ENCODE measurements around the gene TCFL5.
A peak's percentile ranks its signal among the peaks of the same experiment; 100 is the strongest.

Gene TCFL5

DNA sequence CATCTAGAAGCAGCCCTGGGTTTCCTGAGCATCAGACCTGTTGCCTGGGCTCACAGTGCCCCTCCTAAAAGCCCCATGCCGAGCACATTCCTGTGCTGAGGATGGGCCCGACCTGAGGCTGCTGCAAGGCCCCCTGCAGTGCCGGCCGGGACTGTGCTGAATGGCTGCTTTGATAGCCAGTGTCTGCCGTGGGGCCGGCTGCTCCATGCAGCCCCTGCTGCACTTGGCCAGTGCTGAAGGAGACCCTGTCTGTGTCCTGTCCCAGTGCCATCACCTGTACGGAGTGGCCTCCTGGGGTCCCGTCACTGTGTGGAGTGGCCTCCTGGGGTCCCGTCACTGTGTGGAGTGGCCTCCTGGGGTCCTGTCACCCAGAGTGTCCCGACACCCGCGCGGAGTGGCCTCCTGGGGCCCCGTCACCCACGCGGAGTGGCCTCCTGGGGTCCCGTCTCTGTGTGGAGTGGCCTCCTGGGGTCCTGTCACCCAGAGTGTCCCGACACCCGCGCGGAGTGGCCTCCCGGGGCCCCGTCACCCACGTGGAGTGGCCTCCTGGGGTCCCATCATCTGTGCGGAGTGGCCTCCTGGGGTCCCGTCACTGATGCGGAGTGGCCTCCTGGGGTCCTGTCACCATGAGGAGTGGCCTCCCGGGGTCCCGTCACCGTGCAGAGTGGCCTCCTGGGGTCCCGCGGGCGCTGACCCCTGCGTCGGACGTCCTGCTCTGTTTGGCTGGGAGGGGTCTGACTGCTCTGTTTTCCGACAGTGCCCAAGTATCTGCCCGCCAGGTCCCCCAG lies 37.7 kb downstream of the TCFL5 start:
- no peak for DNase-seq (ENCODE audit: low read depth in 3 of 3)

- DNase-seq (ENCODE audit: low read depth in 3 of 3): peak in 1 of 3 experiments; percentile 46
These were observed 38.6 kb downstream of the TCFL5 start for GRCh38 chr20:62822788-62823651.

- DNase-seq (ENCODE audit: low read depth in 3 of 3): no peak
These were observed 39.3 kb downstream of the TCFL5 start for GRCh38 chr20:62822239-62822787.

GRCh38 chr20:62821726-62822210 lies 39.9 kb downstream of the TCFL5 start:
- no peak for DNase-seq (ENCODE audit: low read depth in 3 of 3)

- no peak for DNase-seq (ENCODE audit: low read depth in 3 of 3)
These were observed 40.5 kb downstream of the TCFL5 start for GRCh38 chr20:62820962-62821725.

- no peak for DNase-seq (ENCODE audit: low read depth in 3 of 3)
These were observed 41.2 kb downstream of the TCFL5 start for GRCh38 chr20:62820208-62820961.

- DNase-seq (ENCODE audit: low read depth in 3 of 3): no peak
These were observed 42.0 kb downstream of the TCFL5 start for GRCh38 chr20:62819494-62820174.

GRCh38 chr20:62818592-62819493 lies 42.8 kb downstream of the TCFL5 start:
- DNase-seq (ENCODE audit: low read depth in 3 of 3): no peak

GRCh38 chr20:62817975-62818591 lies 43.5 kb downstream of the TCFL5 start:
- DNase-seq (ENCODE audit: low read depth in 3 of 3): no peak

GRCh38 chr20:62816884-62817873 lies 44.4 kb downstream of the TCFL5 start, which contains the start of gene COL9A3:
Gene COL9A3, plus strand, starts transcription at chr20:62817050. Its CDS starts 15 bp downstream, at chr20:62817065.
- DNase-seq (ENCODE audit: low read depth in 3 of 3): no peak

DNA sequence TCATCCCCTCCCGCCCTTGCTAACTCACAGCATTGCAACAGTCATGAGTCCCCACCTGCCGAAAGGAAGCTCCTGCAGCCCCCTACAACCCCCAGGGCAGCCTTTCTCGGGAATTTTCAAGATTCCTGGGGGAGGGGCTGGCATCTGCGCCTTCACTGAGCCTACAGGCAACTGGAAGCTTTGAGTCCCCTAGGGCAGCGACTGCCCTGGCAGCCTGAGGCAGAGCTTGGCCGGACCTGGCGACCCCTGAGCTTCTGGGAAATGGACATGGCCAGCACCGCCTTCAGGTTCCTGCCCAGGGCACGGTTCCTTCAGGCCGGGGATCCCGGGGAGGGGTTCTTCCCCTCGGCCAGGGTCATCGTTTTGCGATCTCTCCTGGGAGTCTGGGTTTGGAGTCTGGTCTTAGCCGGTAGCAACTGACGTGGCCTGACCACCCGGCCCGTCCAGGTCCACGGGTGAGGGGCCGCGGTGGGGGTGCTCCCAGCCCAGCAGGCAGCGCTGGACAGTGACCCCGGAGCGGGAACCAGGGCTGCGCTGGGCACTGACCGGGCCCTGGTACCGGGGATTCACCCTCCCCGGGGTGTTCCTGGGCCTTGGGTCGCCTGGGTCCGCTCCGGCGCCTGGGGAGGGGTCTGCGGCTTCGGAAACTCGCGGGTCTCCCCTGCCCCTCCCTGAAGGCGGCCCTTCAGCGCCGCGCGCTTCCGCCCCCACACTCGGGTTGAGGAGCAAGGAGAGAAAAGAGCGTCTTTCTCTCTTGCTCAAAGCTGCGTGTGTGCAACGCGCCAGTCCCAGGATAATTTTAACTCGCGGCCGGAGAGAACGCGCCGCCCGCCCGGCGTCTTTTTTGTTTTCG lies 45.4 kb downstream of the TCFL5 start:
- DNase-seq (ENCODE audit: low read depth in 3 of 3): no peak

- no peak for DNase-seq (ENCODE audit: low read depth in 3 of 3)
These were observed 46.3 kb downstream of the TCFL5 start for GRCh38 chr20:62815066-62815991.

- no peak for DNase-seq (ENCODE audit: low read depth in 3 of 3)
These were observed 46.9 kb downstream of the TCFL5 start for GRCh38 chr20:62814709-62815065.

DNA sequence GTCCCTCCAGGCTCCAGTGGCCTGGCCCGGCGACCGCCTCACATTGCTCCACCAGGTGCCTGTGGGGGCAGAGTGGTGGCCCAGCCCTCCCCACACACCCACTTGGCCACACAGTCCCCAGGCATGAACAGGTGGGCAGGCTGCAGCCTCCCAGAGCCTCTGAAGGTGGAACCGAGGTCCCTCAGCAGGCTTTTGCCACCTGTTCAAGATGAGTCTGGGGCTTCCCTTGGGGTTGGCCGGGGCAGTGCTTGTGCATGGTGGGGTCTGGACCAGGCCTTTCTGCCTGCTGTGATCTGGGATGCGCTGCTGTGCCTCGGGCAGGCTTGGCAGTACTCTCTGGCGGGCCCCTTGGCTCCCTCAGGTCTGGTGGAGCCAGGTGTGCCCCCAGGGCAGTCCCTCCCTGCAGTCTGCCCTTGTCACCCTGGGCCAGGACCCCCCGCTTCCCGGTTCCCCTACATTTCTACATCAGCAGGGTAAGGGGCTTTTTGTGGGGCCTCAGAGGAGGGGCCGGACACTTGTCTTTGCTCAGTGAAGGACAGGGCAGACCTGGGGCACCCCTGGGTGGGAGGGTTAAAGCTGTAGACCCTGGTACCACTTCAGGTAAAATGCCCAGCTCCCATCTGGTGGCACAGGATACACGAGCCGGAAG lies 47.4 kb downstream of the TCFL5 start:
- no peak for DNase-seq (ENCODE audit: low read depth in 3 of 3)

- no peak for DNase-seq (ENCODE audit: low read depth in 3 of 3)
These were observed 48.0 kb downstream of the TCFL5 start for GRCh38 chr20:62813588-62813987.

Measured in stimulated activated CD4-positive, alpha-beta T cell treated with anti-CD3 and anti-CD28 coated beads, TNF-alpha, amount 100 ng/mL, for 24 hours (primary cell).